Mononuclear cell (primary cell): ENCODE results near the gene ITIH5. TPM values are rescaled to one million over a fixed set of nuclear protein-coding genes. Genes with fewer than 3 reads are reported as not detected.
"Not testable (repeated sequence)": the region's sequence is repeated elsewhere in the genome, so short reads cannot be mapped to it uniquely, and the experiment has no call there.

Source experiments
- H3K27me3 ChIP-seq: 2 replicates; pipeline ENCODE4 v1.6.0; 2011; ENCODE audit warnings: low read length, control low read depth; ENCODE audit not compliant: insufficient read depth
- H3K4me1 ChIP-seq: 2 replicates; pipeline ENCODE4 v1.5.1; 2011; ENCODE audit warnings: mild to moderate bottlenecking, low read length, control low read depth; ENCODE audit not compliant: insufficient read depth
- H3K4me3 ChIP-seq: 2 replicates; pipeline ENCODE4 v1.5.1; 2011; ENCODE audit warnings: mild to moderate bottlenecking, low read length, moderate library complexity
- H3K9me3 ChIP-seq: 2 replicates; pipeline ENCODE4 v1.5.1; 2011; ENCODE audit warnings: low read depth, mild to moderate bottlenecking, control low read depth, low read length
- total RNA-seq: library from RNA; depleted of rRNA; stranded (reverse); fragments of >200 nt; gene quantifications from one replicate; pipeline ENCODE4 v1.2.3, GENCODE V29; 2012

The ITIH5 gene
- 0.10 TPM for total RNA-seq

- Histone ChIP-seq H3K4me3 (no peak within 1 kb of the TSS), H3K27me3 (peaks cover 67% of the 10 kb centered on the region), H3K4me1 (peaks cover 7% of the 10 kb centered on the region), H3K9me3 (no peaks in the 10 kb centered on the region)
These were observed at the start of gene ITIH5 for GRCh38 chr10:7666253-7667023. TSS of gene ITIH5 (minus strand) at chr10:7666966. CDS start at chr10:7666892, 74 bp downstream.

DNA sequence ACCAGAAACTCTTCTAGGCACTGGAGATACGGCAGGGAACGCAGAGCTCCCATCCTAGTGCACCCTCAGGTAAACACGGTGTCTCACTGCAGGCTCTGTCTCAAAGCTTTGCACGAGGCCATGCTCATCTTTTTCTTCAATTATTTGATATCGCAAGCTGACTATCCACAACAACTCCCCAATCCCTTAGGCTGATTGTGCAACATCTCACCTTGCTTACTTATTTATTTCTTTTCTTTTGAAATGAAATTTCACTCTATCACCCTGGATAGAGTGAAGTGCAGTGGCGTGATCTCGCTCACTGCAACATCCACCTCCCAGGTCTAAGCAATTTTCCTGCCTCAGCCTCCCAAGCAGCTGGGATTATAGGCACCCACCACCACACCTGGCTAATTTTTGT lies 48.7 kb upstream of the ITIH5 start:
- no peaks in the 10 kb centered on the region for H3K9me3 ChIP-seq
- H3K4me3 ChIP-seq: no peak overlapping the region
- no peaks in the 10 kb centered on the region for H3K4me1 ChIP-seq
- no peaks in the 10 kb centered on the region for H3K27me3 ChIP-seq

DNA sequence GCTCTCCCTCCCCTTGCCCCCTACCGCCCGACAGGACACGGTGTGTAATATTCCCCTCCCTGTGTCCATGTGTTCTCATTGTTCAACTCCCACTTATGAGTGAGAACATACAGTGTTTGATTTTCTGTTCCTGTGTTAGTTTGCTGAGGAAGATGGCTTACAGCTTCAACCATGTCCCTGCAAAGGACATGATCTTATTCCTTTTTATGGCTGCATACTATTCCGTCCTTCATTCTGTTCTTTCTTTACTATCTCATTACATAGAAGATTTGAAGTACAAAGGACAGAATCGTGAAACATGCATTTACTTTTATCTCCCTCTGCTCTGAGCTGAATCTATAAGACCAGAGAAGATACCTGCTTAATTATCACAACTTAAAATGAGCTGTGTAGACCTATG lies 44.3 kb upstream of the ITIH5 start:
- not testable (repeated sequence) for H3K4me1 ChIP-seq, H3K4me3 ChIP-seq, H3K9me3 ChIP-seq, H3K27me3 ChIP-seq

GRCh38 chr10:7710446-7710845 lies 43.7 kb upstream of the ITIH5 start:
- no peaks in the 10 kb centered on the region for H3K9me3 ChIP-seq
- peaks cover 5% of the 10 kb centered on the region for H3K27me3 ChIP-seq
- no peak overlapping the region for H3K4me3 ChIP-seq
- H3K4me1 ChIP-seq: no peaks in the 10 kb centered on the region

- no peaks in the 10 kb centered on the region for H3K9me3 ChIP-seq
- H3K4me1 ChIP-seq: no peaks in the 10 kb centered on the region
- H3K27me3 ChIP-seq: peaks cover 11% of the 10 kb centered on the region
- no peak overlapping the region for H3K4me3 ChIP-seq
These were observed 42.1 kb upstream of the ITIH5 start for GRCh38 chr10:7708832-7709231.

- H3K9me3 ChIP-seq: no peaks in the 10 kb centered on the region
- H3K4me1 ChIP-seq: no peaks in the 10 kb centered on the region
- H3K27me3 ChIP-seq: peaks cover 11% of the 10 kb centered on the region
- no peak overlapping the region for H3K4me3 ChIP-seq
These were observed 41.3 kb upstream of the ITIH5 start for GRCh38 chr10:7707858-7708622.

DNA sequence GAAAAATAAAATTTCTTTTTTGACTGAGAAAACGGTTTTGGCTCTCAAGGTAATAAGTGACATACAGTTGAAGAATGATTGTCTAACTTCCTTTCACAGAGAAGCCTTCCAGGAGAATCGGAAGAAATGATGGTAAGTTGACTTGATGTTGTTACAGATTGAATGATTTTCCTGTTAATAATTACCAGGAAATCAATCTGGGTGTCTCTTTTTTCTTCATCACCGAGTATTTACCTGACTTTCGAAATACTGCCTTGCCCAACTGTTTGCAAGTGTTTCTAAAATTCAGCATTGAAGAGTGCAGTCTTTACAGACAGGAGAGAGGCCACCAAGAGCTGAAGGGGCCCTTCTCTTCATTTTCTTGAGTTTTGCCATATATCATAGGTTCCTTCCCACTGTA lies 40.3 kb upstream of the ITIH5 start:
- Histone ChIP-seq H3K4me1 (no peaks in the 10 kb centered on the region), H3K4me3 (no peak overlapping the region), H3K9me3 (no peaks in the 10 kb centered on the region), H3K27me3 (peaks cover 13% of the 10 kb centered on the region)

DNA sequence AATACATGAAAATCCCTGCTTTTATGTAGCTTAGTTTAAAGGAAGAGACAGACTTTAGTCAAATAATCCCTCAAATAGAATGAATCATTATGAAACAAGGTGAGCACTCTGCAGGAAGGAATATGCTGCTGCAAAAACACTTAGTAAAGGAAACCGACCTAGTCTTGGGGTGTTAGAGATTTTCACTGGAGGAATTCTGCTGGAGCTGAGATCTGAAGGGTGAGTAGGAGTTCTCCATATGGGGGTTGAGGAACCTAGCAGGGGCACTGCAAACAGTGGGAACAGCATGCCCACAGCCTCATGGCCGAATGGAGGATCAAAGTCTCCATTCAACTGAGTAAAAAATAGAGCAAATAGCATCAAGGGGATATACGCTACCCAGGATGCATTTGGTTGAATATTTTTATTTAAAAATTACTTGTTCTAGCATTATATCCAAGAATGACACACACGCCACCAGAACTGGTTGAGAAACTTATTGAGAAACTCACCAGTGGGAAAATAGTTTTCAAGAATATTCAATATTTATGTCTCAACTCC lies 39.8 kb upstream of the ITIH5 start:
- no peaks in the 10 kb centered on the region for H3K4me1 ChIP-seq
- H3K9me3 ChIP-seq: no peaks in the 10 kb centered on the region

GRCh38 chr10:7705341-7705740 lies 38.6 kb upstream of the ITIH5 start:
- Histone ChIP-seq H3K4me3 (no peak overlapping the region), H3K4me1 (no peaks in the 10 kb centered on the region), H3K9me3 (no peaks in the 10 kb centered on the region), H3K27me3 (peaks cover 13% of the 10 kb centered on the region)

More for the DNA sequence above, 39.8 kb upstream of the ITIH5 start:
- Histone ChIP-seq H3K4me3 (no peak overlapping the region), H3K27me3 (peaks cover 13% of the 10 kb centered on the region)

GRCh38 chr10:7704071-7705016 lies 37.6 kb upstream of the ITIH5 start:
- H3K27me3 ChIP-seq: peaks cover 13% of the 10 kb centered on the region
- no peaks in the 10 kb centered on the region for H3K9me3 ChIP-seq
- H3K4me1 ChIP-seq: no peaks in the 10 kb centered on the region
- H3K4me3 ChIP-seq: no peak overlapping the region

DNA sequence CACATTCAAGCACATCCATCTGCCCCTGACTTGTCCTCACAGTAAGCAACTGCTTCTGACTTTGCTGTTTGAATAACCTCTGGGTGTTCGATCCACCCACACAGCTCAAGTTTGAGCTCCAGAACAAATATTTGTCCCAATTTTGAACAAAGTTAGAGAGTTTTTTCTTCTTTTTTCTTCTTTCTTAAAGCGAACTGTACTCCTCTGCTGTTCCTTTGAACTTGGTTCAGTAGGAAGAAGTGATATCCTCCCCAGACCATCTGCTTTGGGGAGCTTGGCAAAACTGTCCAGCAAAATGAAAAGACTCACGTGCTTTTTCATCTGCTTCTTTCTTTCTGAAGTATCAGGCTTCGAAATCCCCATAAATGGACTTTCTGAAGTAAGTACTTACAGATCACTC lies 36.4 kb upstream of the ITIH5 start, which contains the start of gene ITIH2:
Gene ITIH2 (plus strand): TSS at position 177 of the 400 bp plus-strand sequence. CDS start 119 bp downstream, at position 296.
- Histone ChIP-seq H3K4me3 (no peak within 1 kb of the TSS), H3K27me3 (peaks cover 13% of the 10 kb centered on the region), H3K9me3 (no peaks in the 10 kb centered on the region), H3K4me1 (no peaks in the 10 kb centered on the region)

DNA sequence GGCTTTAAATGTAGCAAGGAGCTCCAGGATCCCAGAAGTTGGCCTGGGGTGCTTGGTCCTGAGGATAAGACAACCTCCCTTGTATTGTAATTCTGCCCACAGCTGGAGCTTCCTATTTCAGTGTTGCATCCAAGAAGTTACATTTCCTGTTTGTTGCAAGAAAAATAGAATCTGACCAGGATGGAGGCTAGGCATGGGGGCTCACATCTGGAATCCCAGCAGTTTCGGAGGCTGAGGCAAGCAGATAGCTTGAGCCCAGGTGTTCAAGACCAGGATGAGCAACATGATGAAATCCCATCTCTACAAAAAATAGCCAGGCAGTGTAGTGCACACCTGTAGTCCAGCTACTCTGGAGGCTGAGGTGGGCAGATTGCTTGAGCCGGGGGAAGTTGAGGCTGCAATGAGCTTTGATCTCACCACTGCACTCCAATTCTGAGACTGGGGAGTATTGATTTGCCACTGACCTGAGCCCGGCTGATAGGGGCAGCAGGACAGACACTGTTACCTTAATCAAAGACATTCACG lies 35.6 kb upstream of the ITIH5 start:
- Histone ChIP-seq H3K4me1 (no peaks in the 10 kb centered on the region), H3K4me3 (no peak overlapping the region), H3K9me3 (no peaks in the 10 kb centered on the region), H3K27me3 (peaks cover 13% of the 10 kb centered on the region)

GRCh38 chr10:7701158-7701742 lies 34.5 kb upstream of the ITIH5 start:
- peaks cover 12% of the 10 kb centered on the region for H3K27me3 ChIP-seq
- H3K4me3 ChIP-seq: no peak overlapping the region
- H3K9me3 ChIP-seq: no peaks in the 10 kb centered on the region
- H3K4me1 ChIP-seq: no peaks in the 10 kb centered on the region

GRCh38 chr10:7700577-7701125 lies 33.9 kb upstream of the ITIH5 start:
- Histone ChIP-seq H3K27me3 (peaks cover 9% of the 10 kb centered on the region), H3K4me3 (no peak overlapping the region), H3K9me3 (no peaks in the 10 kb centered on the region), H3K4me1 (no peaks in the 10 kb centered on the region)
